OCI-LY1 (cell line): ENCODE results near the gene SHC4.

ENCODE experiments used
- EZH2 ChIP-seq: fragments of 200-600 bp; sonication (generic), shearing (Covaris generic); IDR thresholded peaks from 2 replicates; pipeline ENCODE4 v1.8.0; 2017; ENCODE audit warnings: borderline replicate concordance, mixed run types, mild to moderate bottlenecking, antibody characterized with exemption, low read length, moderate library complexity, mixed read lengths
- TF ChIP-seq, protein P1 (sequence below): fragments of 200-600 bp; sonication (generic), shearing (Covaris generic); IDR thresholded peaks from 2 replicates; pipeline ENCODE4 v1.5.1; 2017; ENCODE audit warnings: mild to moderate bottlenecking, antibody characterized with exemption, low read length, moderate library complexity, mixed read lengths

GRCh38 chr15:48887144-48887543 is 76.6 kb downstream of the SHC4 start:
- TF ChIP-seq, protein P1, sequence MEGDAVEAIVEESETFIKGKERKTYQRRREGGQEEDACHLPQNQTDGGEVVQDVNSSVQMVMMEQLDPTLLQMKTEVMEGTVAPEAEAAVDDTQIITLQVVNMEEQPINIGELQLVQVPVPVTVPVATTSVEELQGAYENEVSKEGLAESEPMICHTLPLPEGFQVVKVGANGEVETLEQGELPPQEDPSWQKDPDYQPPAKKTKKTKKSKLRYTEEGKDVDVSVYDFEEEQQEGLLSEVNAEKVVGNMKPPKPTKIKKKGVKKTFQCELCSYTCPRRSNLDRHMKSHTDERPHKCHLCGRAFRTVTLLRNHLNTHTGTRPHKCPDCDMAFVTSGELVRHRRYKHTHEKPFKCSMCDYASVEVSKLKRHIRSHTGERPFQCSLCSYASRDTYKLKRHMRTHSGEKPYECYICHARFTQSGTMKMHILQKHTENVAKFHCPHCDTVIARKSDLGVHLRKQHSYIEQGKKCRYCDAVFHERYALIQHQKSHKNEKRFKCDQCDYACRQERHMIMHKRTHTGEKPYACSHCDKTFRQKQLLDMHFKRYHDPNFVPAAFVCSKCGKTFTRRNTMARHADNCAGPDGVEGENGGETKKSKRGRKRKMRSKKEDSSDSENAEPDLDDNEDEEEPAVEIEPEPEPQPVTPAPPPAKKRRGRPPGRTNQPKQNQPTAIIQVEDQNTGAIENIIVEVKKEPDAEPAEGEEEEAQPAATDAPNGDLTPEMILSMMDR: no peak
- no peak for TF ChIP-seq EZH2
